Aorta (tissue), 5 donors: Measurements from ENCODE around the gene ATP5F1D. TPM values are rescaled to one million over a fixed set of nuclear protein-coding genes. Genes with fewer than 3 reads are reported as not detected.
A peak's percentile ranks its signal among the peaks of the same experiment; 100 is the strongest.

Experiments used
- ATAC-seq: fragments of 200-7000 bp; cut with Tn5 transposase; one replicate; pipeline ENCODE4 v1.9.1; 2022; ENCODE audit warnings: moderate library complexity; ENCODE audit not compliant: low FRiP score
- DNase-seq, 2 donors: peaks; one replicate each; pipeline ENCODE4 v3.0.0-alpha.2; 2020
- H3K27ac ChIP-seq, 2 donors: one replicate each; pipeline ENCODE4 v1.5.1; 2013; ENCODE audit warnings: low read length in 2 of 2, mild to moderate bottlenecking in 2 of 2, moderate library complexity in 2 of 2, control low read depth in 1 of 2, inconsistent platforms in 1 of 2, low read depth in 1 of 2
- H3K27me3 ChIP-seq, 2 donors: one replicate each; pipeline ENCODE4 v1.6.1; 2013; ENCODE audit warnings: control low read depth in 1 of 2, low read length in 1 of 2, mild to moderate bottlenecking in 1 of 2, moderate library complexity in 1 of 2; ENCODE audit not compliant: insufficient read depth in 2 of 2, control insufficient read depth in 1 of 2
- H3K36me3 ChIP-seq, 2 donors: one replicate each; pipeline ENCODE4 v1.6.1; 2013; ENCODE audit warnings: control low read depth in 1 of 2, low read length in 1 of 2, mild to moderate bottlenecking in 1 of 2; ENCODE audit not compliant: insufficient read depth in 2 of 2, control insufficient read depth in 1 of 2
- H3K4me1 ChIP-seq, 2 donors: one replicate each; pipeline ENCODE4 v1.6.1; 2013; ENCODE audit warnings: low read length in 2 of 2, control low read depth in 1 of 2, mild to moderate bottlenecking in 1 of 2, moderate library complexity in 1 of 2; ENCODE audit not compliant: insufficient read depth in 2 of 2, control insufficient read depth in 1 of 2
- H3K4me3 ChIP-seq, 2 donors: one replicate each; pipeline ENCODE4 v1.5.1; 2013; ENCODE audit warnings: low read length in 2 of 2, control low read depth in 1 of 2, mild to moderate bottlenecking in 1 of 2
- H3K9me3 ChIP-seq: one replicate; pipeline ENCODE4 v1.6.1; 2013; ENCODE audit warnings: mild to moderate bottlenecking, low read length; ENCODE audit not compliant: control insufficient read depth
- WGBS, 2 donors: extraction: QIAGEN DNeasy Blood & Tissue Kit; methylation state at CpG; one replicate each; pipeline ENCODE4 v1.1.7; 2013; 5-methylcytosine and 5-hydroxymethylcytosine counted together
- intact Hi-C, 2 donors: fragments of 100-400 bp; cut with DNase I; formaldehyde crosslinking; loops; one replicate each; pipeline versions ENCODE4 v1.14.2 to v1.15.0; 2022
- polyA plus RNA-seq, 2 donors: library from polyadenylated mRNA; stranded (reverse); fragments of 200-250 nt; gene quantifications; one replicate each; pipeline ENCODE4 v1.2.3, GENCODE V29; 2013
- total RNA-seq, 2 donors: library from RNA; stranded (reverse); fragmentation: NEBNext Ultra II Directional; extraction: Animal tissue kit (Norgen Biotek cat#: 25700); gene quantifications; one replicate each; pipeline ENCODE4 v1.2.1, GENCODE V29; 2021
- donor health status: healthy with polysubstance abuse.
- donor health status: Bipolar disorder and iron deficiency.
- donor health status: DM: no; HTN: no; CAD: no.
- donor health status: DM: no; HTN: no; CAD: no.
- donor health status: DM: yes; HTN: yes; CAD: no.

Gene ATP5F1D
- total and polyA plus RNA-seq, 4 donors: 92.8 to 164 (median 116) TPM

- Histone ChIP-seq H3K36me3 (peaks cover 0 to 4% of the 10 kb centered on the region in 2 donors), H3K27ac (no peak overlapping the region), H3K27me3 (no peaks in the 10 kb centered on the region), H3K4me1 (no peaks in the 10 kb centered on the region), H3K4me3 (no peak overlapping the region), H3K9me3 (no peaks in the 10 kb centered on the region)
- ATAC-seq (no peak), DNase-seq (no peak)
- intact Hi-C loops: loop anchor here in 1 of 2 donors (5.0 to 10.0 kb wide), 2 partner anchors 78 to 226 kb away; no protein-coding TSS in a partner anchor
- 83 to 85% methylated on average over 25 of the region's 25 CpGs for WGBS, 2 donors
Measured at GRCh38 chr19:1278713-1279660, 37.4 kb downstream of the ATP5F1D start.

- Histone ChIP-seq H3K4me3 (no peak overlapping the region), H3K36me3 (no peaks in the 10 kb centered on the region), H3K27ac (no peak overlapping the region), H3K4me1 (no peaks in the 10 kb centered on the region), H3K27me3 (no peaks in the 10 kb centered on the region), H3K9me3 (no peaks in the 10 kb centered on the region)
- ATAC-seq: peak; percentile 63
- peak; percentile 87 to 94 for DNase-seq
- 23 to 26% methylated on average over 10 of the region's 10 CpGs for WGBS, 2 donors
- intact Hi-C loops: loop anchor here in 1 of 2 donors (5.0 to 10.0 kb wide), 3 partner anchors 77 to 225 kb away; partner anchors contain the start of gene GAMT
Measured at GRCh38 chr19:1279782-1280341, 38.3 kb downstream of the ATP5F1D start.

GRCh38 chr19:1280636-1281568 lies 39.4 kb downstream of the ATP5F1D start:
- 84 to 86% methylated on average over 53 of the region's 53 CpGs for WGBS, 2 donors
- no peaks in the 10 kb centered on the region for H3K27me3 ChIP-seq
- ATAC-seq (no peak), DNase-seq (no peak)
- H3K4me3 ChIP-seq: no peak overlapping the region
- H3K36me3 ChIP-seq: no peaks in the 10 kb centered on the region
- no peaks in the 10 kb centered on the region for H3K9me3 ChIP-seq
- H3K4me1 ChIP-seq: no peaks in the 10 kb centered on the region
- intact Hi-C loops: loop anchor here in 1 of 2 donors (5.0 kb wide), 1 partner anchor 121 kb away; the partner anchor contains the start of gene GAMT
- H3K27ac ChIP-seq: no peak overlapping the region

GRCh38 chr19:1281569-1282287 lies 40.2 kb downstream of the ATP5F1D start:
- Histone ChIP-seq H3K36me3 (no peaks in the 10 kb centered on the region), H3K27me3 (no peaks in the 10 kb centered on the region), H3K9me3 (no peaks in the 10 kb centered on the region), H3K27ac (no peak overlapping the region), H3K4me1 (no peaks in the 10 kb centered on the region), H3K4me3 (no peak overlapping the region)
- no peak for ATAC-seq
- DNase-seq: no peak
- intact Hi-C loops: loop anchor here in 1 of 2 donors (5.0 kb wide), 1 partner anchor 121 kb away; the partner anchor contains the start of gene GAMT
- WGBS, 2 donors: 61 to 67% methylated on average over 13 to 15 of the region's 15 CpGs

GRCh38 chr19:1282588-1283206 lies 41.1 kb downstream of the ATP5F1D start:
- no peak overlapping the region for H3K4me3 ChIP-seq
- H3K9me3 ChIP-seq: no peaks in the 10 kb centered on the region
- no peak for ATAC-seq
- no peak for DNase-seq
- H3K36me3 ChIP-seq: no peaks in the 10 kb centered on the region
- intact Hi-C loops: loop anchor here in 1 of 2 donors (5.0 kb wide), 1 partner anchor 120 kb away; the partner anchor contains the start of gene GAMT
- H3K4me1 ChIP-seq: no peaks in the 10 kb centered on the region
- no peaks in the 10 kb centered on the region for H3K27me3 ChIP-seq
- 77% methylated on average over 18 of the region's 18 CpGs for WGBS, 2 donors
- H3K27ac ChIP-seq: no peak overlapping the region

GRCh38 chr19:1283207-1283916 lies 41.8 kb downstream of the ATP5F1D start:
- H3K27ac ChIP-seq: no peak overlapping the region
- intact Hi-C loops: loop anchor here in 1 of 2 donors (5.0 kb wide), 1 partner anchor 119 kb away; the partner anchor contains the start of gene GAMT
- no peak overlapping the region for H3K4me3 ChIP-seq
- DNase-seq: no peak
- H3K36me3 ChIP-seq: no peaks in the 10 kb centered on the region
- H3K27me3 ChIP-seq: no peaks in the 10 kb centered on the region
- no peak for ATAC-seq
- no peaks in the 10 kb centered on the region for H3K4me1 ChIP-seq
- WGBS, 2 donors: 79% methylated on average over 22 to 29 of the region's 29 CpGs
- no peaks in the 10 kb centered on the region for H3K9me3 ChIP-seq

GRCh38 chr19:1283917-1284292 lies 42.4 kb downstream of the ATP5F1D start:
- intact Hi-C loops: loop anchor here in 1 of 2 donors (5.0 kb wide), 1 partner anchor 118 kb away; the partner anchor contains the start of gene GAMT
- no peaks in the 10 kb centered on the region for H3K9me3 ChIP-seq
- H3K4me3 ChIP-seq: no peak overlapping the region
- DNase-seq (no peak), ATAC-seq (no peak)
- WGBS, 2 donors: 85 to 87% methylated on average over 12 of the region's 12 CpGs
- no peak overlapping the region for H3K27ac ChIP-seq
- H3K4me1 ChIP-seq: no peaks in the 10 kb centered on the region
- H3K36me3 ChIP-seq: no peaks in the 10 kb centered on the region
- no peaks in the 10 kb centered on the region for H3K27me3 ChIP-seq
